Neural cell (in vitro differentiated cells): ENCODE measurements around the gene RHCE. TPM values are rescaled to one million over a fixed set of nuclear protein-coding genes. Genes with fewer than 3 reads are reported as not detected.

Source experiments
- H2AFZ ChIP-seq: fragments of 200-600, 300-800 bp; sonication (generic), shearing (Covaris generic); 2 replicates; pipeline ENCODE4 v1.6.0; 2014; ENCODE audit warnings: low read depth, mild to moderate bottlenecking, antibody characterized with exemption, low read length, moderate library complexity
- H3F3A ChIP-seq: fragments of 200-600 bp; shearing (Covaris generic); 2 replicates; pipeline ENCODE4 v1.6.1; 2016; ENCODE audit warnings: mild to moderate bottlenecking, moderate library complexity, mixed read lengths, antibody characterized with exemption, low read length; ENCODE audit not compliant: insufficient read depth, poor library complexity, severe bottlenecking
- H3K27ac ChIP-seq: fragments of 200-600, 300-800 bp; sonication (generic), shearing (Covaris generic); 2 replicates; pipeline ENCODE4 v1.5.1; 2014; ENCODE audit warnings: mild to moderate bottlenecking, low read length, moderate library complexity
- H3K27me3 ChIP-seq: fragments of 300-800, 200-600 bp; sonication (generic), shearing (Covaris generic); 2 replicates; pipeline ENCODE4 v1.6.0; 2014; ENCODE audit warnings: mild to moderate bottlenecking, low read depth, low read length, moderate library complexity; ENCODE audit not compliant: insufficient read depth
- H3K36me3 ChIP-seq: fragments of 300-800, 200-600 bp; sonication (generic), shearing (Covaris generic); 2 replicates; pipeline ENCODE4 v1.5.1; 2014; ENCODE audit warnings: mild to moderate bottlenecking, antibody characterized with exemption, low read length, moderate library complexity; ENCODE audit not compliant: insufficient read depth
- H3K4me2 ChIP-seq: fragments of 300-800, 200-600 bp; sonication (generic), shearing (Covaris generic); 2 replicates; pipeline ENCODE4 v1.6.0; 2014; ENCODE audit warnings: mild to moderate bottlenecking, low read length
- H3K4me3 ChIP-seq: fragments of 300-800, 200-600 bp; sonication (generic), shearing (Covaris generic); 2 replicates; pipeline ENCODE4 v1.5.1; 2014; ENCODE audit warnings: mild to moderate bottlenecking, low read length, moderate library complexity
- H3K79me2 ChIP-seq: fragments of 200-600 bp; shearing (Covaris generic); replicated peaks from 2 replicates; pipeline ENCODE4 v1.6.0; 2014; ENCODE audit warnings: mild to moderate bottlenecking, low read length, moderate library complexity; ENCODE audit not compliant: insufficient read depth
- H3K9ac ChIP-seq: fragments of 300-800, 200-600 bp; sonication (generic), shearing (Covaris generic); 2 replicates; pipeline ENCODE4 v1.6.1; 2016; ENCODE audit warnings: mild to moderate bottlenecking, low read length, mixed read lengths
- H3K9me2 ChIP-seq: fragments of 200-600 bp; shearing (Covaris generic); 2 replicates; pipeline ENCODE4 v1.6.1; 2016; ENCODE audit warnings: mild to moderate bottlenecking, low read length, mixed read lengths; ENCODE audit not compliant: insufficient read depth
- H3K9me3 ChIP-seq: fragments of 200-600, 300-800 bp; sonication (generic), shearing (Covaris generic); 2 replicates; pipeline ENCODE4 v1.6.1; 2016; ENCODE audit warnings: mild to moderate bottlenecking, mixed run types, low read length, moderate library complexity, mixed read lengths
- H4K20me1 ChIP-seq: fragments of 200-600 bp; shearing (Covaris generic); 2 replicates; pipeline ENCODE4 v1.6.1; 2016; ENCODE audit warnings: mild to moderate bottlenecking, mixed run types; ENCODE audit not compliant: insufficient read depth
- CTCF ChIP-seq: fragments of 450-650 bp; IDR thresholded peaks from 2 replicates; pipeline ENCODE4 v1.5.1; 2014; ENCODE audit warnings: antibody characterized with exemption, mild to moderate bottlenecking, moderate library complexity; ENCODE audit not compliant: poor library complexity, severe bottlenecking
- EP300 ChIP-seq: fragments of 450-650 bp; conservative IDR thresholded peaks from 2 replicates; pipeline ENCODE4 v1.6.1; 2014; ENCODE audit warnings: antibody characterized with exemption, mild to moderate bottlenecking, moderate library complexity; ENCODE audit not compliant: poor library complexity, severe bottlenecking
- EZH2 ChIP-seq: fragments of 200-600, 300-800 bp; shearing (Covaris generic), sonication (generic); IDR thresholded peaks from 2 replicates; pipeline ENCODE4 v1.6.1; 2014; ENCODE audit warnings: antibody characterized with exemption, low read length, borderline replicate concordance, mild to moderate bottlenecking; ENCODE audit not compliant: insufficient read depth, poor library complexity, severe bottlenecking
- MXI1 ChIP-seq: fragments of 450-650 bp; conservative IDR thresholded peaks from 2 replicates; pipeline ENCODE4 v1.6.1; 2014; ENCODE audit warnings: antibody characterized with exemption, mild to moderate bottlenecking; ENCODE audit not compliant: poor library complexity, severe bottlenecking
- POLR2AphosphoS5 ChIP-seq: IDR thresholded peaks from 2 replicates; pipeline ENCODE4 v1.6.1; 2012
- RAD21 ChIP-seq: fragments of 450-650 bp; conservative IDR thresholded peaks from 2 replicates; pipeline ENCODE4 v1.6.1; 2014; ENCODE audit warnings: antibody characterized with exemption, mild to moderate bottlenecking, moderate library complexity
- SMC3 ChIP-seq: fragments of 450-650 bp; conservative IDR thresholded peaks from 2 replicates; pipeline ENCODE4 v1.6.1; 2014; ENCODE audit warnings: antibody characterized with exemption, mild to moderate bottlenecking, moderate library complexity; ENCODE audit not compliant: poor library complexity
- TAF1 ChIP-seq: IDR thresholded peaks from 2 replicates; pipeline ENCODE4 v1.6.1; 2012; ENCODE audit warnings: low read depth
- polyA plus RNA-seq: library from polyadenylated mRNA; depleted of rRNA; stranded (reverse); fragments of >200 nt; gene quantifications from 2 replicates; pipeline ENCODE4 v1.2.3, GENCODE V29; 2014
- TF ChIP-seq, protein P1 (sequence below): IDR thresholded peaks from 2 replicates; pipeline ENCODE4 v1.6.1; 2012; ENCODE audit warnings: borderline replicate concordance

RHCE gene
- polyA plus RNA-seq, 1 donor from 2014 or later: 1.1 TPM

DNA sequence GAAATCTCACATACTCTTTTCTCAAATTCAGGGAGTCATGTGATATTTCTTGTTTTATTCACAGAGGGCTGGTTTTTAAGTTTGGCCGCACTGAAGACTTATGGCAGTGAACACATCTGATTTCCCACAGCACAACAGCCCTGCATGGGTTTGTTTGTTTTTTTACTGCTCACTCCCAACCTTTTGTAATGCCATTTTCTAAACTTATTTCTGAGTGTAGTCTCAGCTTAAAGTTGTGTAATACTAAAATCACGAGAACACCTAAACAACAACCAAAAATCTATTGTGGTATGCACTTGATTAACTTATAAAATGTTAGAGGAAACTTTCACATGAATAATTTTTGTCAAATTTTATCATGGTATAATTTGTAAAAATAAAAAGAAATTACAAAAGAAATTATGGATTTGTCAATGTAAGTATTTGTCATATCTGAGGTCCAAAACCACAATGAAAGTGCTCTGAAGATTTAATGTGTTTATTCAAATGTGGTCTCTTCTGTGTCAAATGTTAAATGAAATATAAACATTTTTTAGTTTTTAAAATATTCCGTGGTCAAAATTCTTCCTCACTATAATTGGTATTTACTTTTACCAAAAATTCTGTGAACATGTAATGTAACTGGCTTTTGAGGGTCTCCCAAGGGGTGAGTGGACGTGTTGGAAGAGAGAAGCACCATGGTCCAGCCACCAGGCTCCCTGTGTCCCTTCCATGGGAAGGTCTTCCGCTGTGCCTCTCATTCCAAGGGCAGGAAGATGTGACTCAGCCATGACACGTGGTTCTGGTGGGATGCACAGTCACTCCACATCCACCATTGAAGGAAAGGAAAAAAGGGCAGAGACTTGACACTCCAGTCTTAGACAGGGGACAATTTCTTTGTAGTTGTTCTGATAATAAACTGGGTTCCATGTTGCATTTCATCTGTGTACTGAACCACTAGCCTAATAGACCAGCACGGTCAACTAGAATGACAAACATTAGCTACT lies 59.7 kb downstream of the RHCE start:
- Histone ChIP-seq H3K9me3 (no peaks in the 10 kb centered on the region), H3K79me2 (no peaks in the 10 kb centered on the region), H3K9ac (no peak overlapping the region), H4K20me1 (no peaks in the 10 kb centered on the region), H2AFZ (no peak overlapping the region), H3K4me3 (no peak overlapping the region), H3F3A (no peaks in the 10 kb centered on the region), H3K36me3 (peaks cover 8% of the 10 kb centered on the region), H3K27ac (no peak overlapping the region), H3K27me3 (no peaks in the 10 kb centered on the region), H3K4me2 (no peak overlapping the region), H3K9me2 (no peaks in the 10 kb centered on the region)
- TF ChIP-seq RAD21 (no peak), SMC3 (no peak), EZH2 (no peak), TAF1 (no peak)
- TF ChIP-seq, protein P1, sequence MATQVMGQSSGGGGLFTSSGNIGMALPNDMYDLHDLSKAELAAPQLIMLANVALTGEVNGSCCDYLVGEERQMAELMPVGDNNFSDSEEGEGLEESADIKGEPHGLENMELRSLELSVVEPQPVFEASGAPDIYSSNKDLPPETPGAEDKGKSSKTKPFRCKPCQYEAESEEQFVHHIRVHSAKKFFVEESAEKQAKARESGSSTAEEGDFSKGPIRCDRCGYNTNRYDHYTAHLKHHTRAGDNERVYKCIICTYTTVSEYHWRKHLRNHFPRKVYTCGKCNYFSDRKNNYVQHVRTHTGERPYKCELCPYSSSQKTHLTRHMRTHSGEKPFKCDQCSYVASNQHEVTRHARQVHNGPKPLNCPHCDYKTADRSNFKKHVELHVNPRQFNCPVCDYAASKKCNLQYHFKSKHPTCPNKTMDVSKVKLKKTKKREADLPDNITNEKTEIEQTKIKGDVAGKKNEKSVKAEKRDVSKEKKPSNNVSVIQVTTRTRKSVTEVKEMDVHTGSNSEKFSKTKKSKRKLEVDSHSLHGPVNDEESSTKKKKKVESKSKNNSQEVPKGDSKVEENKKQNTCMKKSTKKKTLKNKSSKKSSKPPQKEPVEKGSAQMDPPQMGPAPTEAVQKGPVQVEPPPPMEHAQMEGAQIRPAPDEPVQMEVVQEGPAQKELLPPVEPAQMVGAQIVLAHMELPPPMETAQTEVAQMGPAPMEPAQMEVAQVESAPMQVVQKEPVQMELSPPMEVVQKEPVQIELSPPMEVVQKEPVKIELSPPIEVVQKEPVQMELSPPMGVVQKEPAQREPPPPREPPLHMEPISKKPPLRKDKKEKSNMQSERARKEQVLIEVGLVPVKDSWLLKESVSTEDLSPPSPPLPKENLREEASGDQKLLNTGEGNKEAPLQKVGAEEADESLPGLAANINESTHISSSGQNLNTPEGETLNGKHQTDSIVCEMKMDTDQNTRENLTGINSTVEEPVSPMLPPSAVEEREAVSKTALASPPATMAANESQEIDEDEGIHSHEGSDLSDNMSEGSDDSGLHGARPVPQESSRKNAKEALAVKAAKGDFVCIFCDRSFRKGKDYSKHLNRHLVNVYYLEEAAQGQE: no peak

DNA sequence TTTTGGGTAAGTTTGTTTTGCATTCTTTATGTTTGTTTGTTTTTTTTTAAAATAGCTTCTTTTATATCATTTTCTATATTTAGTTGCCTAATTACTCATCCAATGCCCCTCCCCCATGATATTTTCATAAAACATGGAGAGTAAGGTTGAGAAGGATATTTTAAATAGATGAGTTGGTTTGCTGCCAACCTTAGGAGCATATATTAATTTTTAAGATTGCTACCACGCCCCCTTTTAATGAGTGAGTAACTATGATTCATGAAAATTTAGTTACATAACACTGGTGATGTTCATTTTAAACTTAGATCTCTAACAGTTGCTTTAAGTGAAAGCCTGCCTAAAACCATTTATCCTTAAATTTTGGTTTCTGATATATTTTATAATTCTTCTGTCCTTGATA lies 63.8 kb downstream of the RHCE start:
- Histone ChIP-seq H3K9me2 (no peaks in the 10 kb centered on the region), H3K9me3 (no peaks in the 10 kb centered on the region), H3K4me3 (no peak overlapping the region), H3K79me2 (no peaks in the 10 kb centered on the region), H3K4me2 (no peak overlapping the region), H3K36me3 (peaks cover 8% of the 10 kb centered on the region), H4K20me1 (no peaks in the 10 kb centered on the region), H3K9ac (no peak overlapping the region), H3K27ac (no peak overlapping the region), H3F3A (no peaks in the 10 kb centered on the region), H3K27me3 (no peaks in the 10 kb centered on the region), H2AFZ (no peak overlapping the region)
- TF ChIP-seq, protein P1: no peak
- no peak for TF ChIP-seq MXI1
- TF ChIP-seq RAD21: no peak
- no peak for TF ChIP-seq TAF1
- TF ChIP-seq SMC3: no peak
- no peak for TF ChIP-seq CTCF
- no peak for TF ChIP-seq EP300
- TF ChIP-seq POLR2AphosphoS5: no peak
- TF ChIP-seq EZH2: no peak
